ENCODE measurements around the gene EPHB3. TPM values are rescaled to one million over a fixed set of nuclear protein-coding genes. Genes with fewer than 3 reads are reported as not detected.

The EPHB3 gene
- total and polyA plus RNA-seq, 7 donors = 0.08 to 1.6 (median 0.63) TPM

DNA sequence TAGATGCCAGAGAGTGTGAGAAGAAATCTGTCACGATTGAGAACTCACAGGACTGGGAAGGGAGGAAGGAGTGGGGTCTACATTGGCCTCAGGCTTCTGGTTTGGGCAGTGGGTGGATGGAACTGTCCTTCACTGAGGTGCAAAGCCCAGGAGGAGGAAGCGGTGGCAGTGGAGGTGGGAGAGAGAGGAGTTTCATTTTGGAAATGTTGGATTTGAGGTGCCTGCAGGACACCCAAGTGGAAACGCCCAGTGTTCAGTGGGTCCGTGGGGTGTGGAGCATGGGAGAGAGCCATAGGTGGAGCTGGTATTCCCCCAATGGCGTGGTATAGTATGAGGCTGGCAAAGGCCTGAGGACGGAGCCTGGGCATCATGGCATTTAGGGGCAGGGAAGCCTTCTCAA is 9.3 kb upstream of the EPHB3 start:
- intact Hi-C loops (cut with DNase I) = no loop called here
- no peaks in the 10 kb centered on the region for H3K9me3 ChIP-seq
- no peak overlapping the region for H3K27ac ChIP-seq
- peaks cover 0 to 26% (median 2%) of the 10 kb centered on the region in 3 donors for H3K27me3 ChIP-seq (ENCODE audit: insufficient read depth in 3 of 3, low read length in 2 of 3)
- TF ChIP-seq, protein P1, sequence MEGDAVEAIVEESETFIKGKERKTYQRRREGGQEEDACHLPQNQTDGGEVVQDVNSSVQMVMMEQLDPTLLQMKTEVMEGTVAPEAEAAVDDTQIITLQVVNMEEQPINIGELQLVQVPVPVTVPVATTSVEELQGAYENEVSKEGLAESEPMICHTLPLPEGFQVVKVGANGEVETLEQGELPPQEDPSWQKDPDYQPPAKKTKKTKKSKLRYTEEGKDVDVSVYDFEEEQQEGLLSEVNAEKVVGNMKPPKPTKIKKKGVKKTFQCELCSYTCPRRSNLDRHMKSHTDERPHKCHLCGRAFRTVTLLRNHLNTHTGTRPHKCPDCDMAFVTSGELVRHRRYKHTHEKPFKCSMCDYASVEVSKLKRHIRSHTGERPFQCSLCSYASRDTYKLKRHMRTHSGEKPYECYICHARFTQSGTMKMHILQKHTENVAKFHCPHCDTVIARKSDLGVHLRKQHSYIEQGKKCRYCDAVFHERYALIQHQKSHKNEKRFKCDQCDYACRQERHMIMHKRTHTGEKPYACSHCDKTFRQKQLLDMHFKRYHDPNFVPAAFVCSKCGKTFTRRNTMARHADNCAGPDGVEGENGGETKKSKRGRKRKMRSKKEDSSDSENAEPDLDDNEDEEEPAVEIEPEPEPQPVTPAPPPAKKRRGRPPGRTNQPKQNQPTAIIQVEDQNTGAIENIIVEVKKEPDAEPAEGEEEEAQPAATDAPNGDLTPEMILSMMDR (IDR thresholded peaks at IDR 0.05) = no peak
- DNase-seq (no peak), ATAC-seq (no peak)
- no peaks in the 10 kb centered on the region for H3K36me3 ChIP-seq (ENCODE audit: insufficient read depth in 1 of 2, low read depth in 1 of 2)
- H3K4me1 ChIP-seq = no peaks in the 10 kb centered on the region
- H3K4me3 ChIP-seq = no peak overlapping the region
- 82 to 94% (median 94%) methylated on average over 6 of the region's 6 CpGs for WGBS, 3 donors

DNA sequence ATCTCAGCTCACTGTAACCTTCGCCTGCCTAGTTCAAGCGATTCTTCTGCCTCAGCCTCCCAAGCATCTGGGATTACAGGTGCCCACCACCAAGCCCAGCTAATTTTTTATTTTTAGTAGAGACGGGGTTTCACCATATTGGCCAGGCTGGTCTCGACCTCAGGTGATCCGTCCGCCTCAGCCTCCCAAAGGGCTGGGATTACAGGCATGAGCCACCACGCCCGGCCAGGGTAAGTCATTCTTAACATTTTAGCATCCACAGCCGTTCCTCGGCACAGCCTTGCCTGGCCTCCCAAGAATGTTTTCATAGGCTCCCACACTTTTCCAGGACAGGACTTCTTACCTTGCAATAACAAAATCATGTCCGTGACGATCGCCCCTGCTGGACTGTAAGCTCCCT is 8.7 kb upstream of the EPHB3 start:
- ATAC-seq = no peak
- intact Hi-C loops (cut with DNase I) = no loop called here

DNA sequence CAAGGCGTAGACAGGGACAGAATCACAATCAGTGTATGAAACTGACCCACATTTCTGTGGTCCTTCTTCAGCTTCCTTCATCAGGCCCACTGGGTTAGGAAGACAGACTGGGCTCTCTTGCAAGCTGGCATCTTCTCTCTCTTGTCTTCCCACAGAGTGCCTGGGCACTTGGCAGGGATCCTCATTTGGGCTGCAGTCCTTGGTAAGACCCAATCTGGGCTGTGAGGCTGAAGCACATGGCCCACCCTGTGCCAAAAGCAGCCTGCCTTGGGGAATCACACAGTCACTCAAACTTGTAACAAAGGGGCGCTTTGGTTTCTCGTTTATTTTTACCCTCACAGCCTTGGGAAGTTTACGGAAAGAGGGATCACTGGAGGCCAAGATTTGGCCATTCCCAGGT is 8.2 kb upstream of the EPHB3 start:
- TF ChIP-seq, protein P1 (IDR thresholded peaks at IDR 0.05) = no peak
- H3K9me3 ChIP-seq = no peaks in the 10 kb centered on the region
- DNase-seq (no peak), ATAC-seq (no peak)
- H3K4me3 ChIP-seq = no peak overlapping the region
- intact Hi-C loops (cut with DNase I) = no loop called here
- no peaks in the 10 kb centered on the region for H3K36me3 ChIP-seq (ENCODE audit: insufficient read depth in 1 of 2, low read depth in 1 of 2)
- H3K4me1 ChIP-seq = no peaks in the 10 kb centered on the region
- no peak overlapping the region for H3K27ac ChIP-seq
- H3K27me3 ChIP-seq (ENCODE audit: insufficient read depth in 3 of 3, low read length in 2 of 3) = peaks cover 0 to 35% (median 4%) of the 10 kb centered on the region in 3 donors
- 67 to 82% (median 77%) methylated on average over 4 of the region's 4 CpGs for WGBS, 3 donors

More for the DNA sequence above, 8.7 kb upstream of the EPHB3 start:
- Histone ChIP-seq H3K27me3 (ENCODE audit: insufficient read depth in 3 of 3, low read length in 2 of 3) (peaks cover 0 to 30% (median 3%) of the 10 kb centered on the region in 3 donors), H3K27ac (no peak overlapping the region), H3K9me3 (no peaks in the 10 kb centered on the region), H3K36me3 (ENCODE audit: insufficient read depth in 1 of 2, low read depth in 1 of 2) (no peaks in the 10 kb centered on the region), H3K4me1 (no peaks in the 10 kb centered on the region), H3K4me3 (no peak overlapping the region)
- TF ChIP-seq, protein P1 (IDR thresholded peaks at IDR 0.05) = no peak
- DNase-seq = no peak
- WGBS, 3 donors = 92 to 96% (median 95%) methylated on average over 13 of the region's 13 CpGs

DNA sequence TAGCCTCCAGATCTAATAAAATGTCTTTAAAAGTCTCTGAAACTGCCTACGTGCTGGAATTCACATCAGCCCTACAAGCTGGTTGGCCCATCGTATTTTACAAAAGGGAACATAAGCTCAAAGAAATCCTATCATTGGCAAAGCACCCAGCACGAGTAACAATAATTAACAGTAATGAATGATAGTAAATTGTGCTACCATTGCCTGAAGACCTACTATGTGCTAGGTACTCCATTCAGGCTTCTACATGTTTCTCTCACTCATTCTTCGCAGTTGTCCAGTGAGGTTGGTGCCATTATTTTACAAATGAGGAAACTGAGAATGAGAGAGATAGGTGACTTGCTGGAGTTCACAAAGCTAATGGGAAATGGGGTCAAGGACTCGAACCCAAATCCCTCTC is 7.1 kb upstream of the EPHB3 start:
- Histone ChIP-seq H3K27ac (no peak overlapping the region), H3K27me3 (ENCODE audit: insufficient read depth in 3 of 3, low read length in 2 of 3) (peaks cover 0 to 41% (median 4%) of the 10 kb centered on the region in 3 donors), H3K36me3 (ENCODE audit: insufficient read depth in 1 of 2, low read depth in 1 of 2) (no peaks in the 10 kb centered on the region), H3K4me1 (no peaks in the 10 kb centered on the region), H3K4me3 (no peak overlapping the region), H3K9me3 (no peaks in the 10 kb centered on the region)
- 88 to 93% (median 89%) methylated on average over 5 of the region's 5 CpGs for WGBS, 3 donors
- TF ChIP-seq, protein P1 (IDR thresholded peaks at IDR 0.05) = no peak
- intact Hi-C loops (cut with DNase I) = no loop called here
- DNase-seq (no peak), ATAC-seq (no peak)
